ENCODE data around the gene PHTF1. TPM values are rescaled to one million over a fixed set of nuclear protein-coding genes. Genes with fewer than 3 reads are reported as not detected.

The PHTF1 gene
- total RNA-seq, 1 donor from 2014 or later = 7.4 TPM

DNA sequence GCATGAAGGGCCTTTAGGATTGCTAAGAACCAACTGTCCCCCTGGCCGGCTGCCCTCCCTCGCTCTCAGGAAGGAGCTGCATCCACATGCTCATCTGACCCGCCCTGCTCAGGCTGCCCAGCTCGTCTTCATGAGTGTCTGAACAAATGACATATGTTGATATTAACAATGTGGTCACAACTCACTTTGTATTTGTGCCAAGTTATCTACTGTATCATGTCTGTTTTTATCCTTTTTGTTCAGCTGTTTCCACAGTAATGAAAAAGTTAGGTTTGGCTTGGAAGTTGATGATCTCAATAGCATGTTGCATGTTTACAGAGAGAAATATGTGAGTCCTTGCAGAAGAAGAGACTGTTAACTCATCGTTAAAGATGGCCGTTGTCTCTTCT lies 75.1 kb downstream of the PHTF1 start:
- TF ChIP-seq, protein P1, sequence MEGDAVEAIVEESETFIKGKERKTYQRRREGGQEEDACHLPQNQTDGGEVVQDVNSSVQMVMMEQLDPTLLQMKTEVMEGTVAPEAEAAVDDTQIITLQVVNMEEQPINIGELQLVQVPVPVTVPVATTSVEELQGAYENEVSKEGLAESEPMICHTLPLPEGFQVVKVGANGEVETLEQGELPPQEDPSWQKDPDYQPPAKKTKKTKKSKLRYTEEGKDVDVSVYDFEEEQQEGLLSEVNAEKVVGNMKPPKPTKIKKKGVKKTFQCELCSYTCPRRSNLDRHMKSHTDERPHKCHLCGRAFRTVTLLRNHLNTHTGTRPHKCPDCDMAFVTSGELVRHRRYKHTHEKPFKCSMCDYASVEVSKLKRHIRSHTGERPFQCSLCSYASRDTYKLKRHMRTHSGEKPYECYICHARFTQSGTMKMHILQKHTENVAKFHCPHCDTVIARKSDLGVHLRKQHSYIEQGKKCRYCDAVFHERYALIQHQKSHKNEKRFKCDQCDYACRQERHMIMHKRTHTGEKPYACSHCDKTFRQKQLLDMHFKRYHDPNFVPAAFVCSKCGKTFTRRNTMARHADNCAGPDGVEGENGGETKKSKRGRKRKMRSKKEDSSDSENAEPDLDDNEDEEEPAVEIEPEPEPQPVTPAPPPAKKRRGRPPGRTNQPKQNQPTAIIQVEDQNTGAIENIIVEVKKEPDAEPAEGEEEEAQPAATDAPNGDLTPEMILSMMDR (IDR thresholded peaks at IDR 0.05; ENCODE audit: insufficient read depth, low read length, severe bottlenecking) = no peak
- Histone ChIP-seq H3K36me3 (ENCODE audit: control insufficient read depth, insufficient read depth, low read length) (no peaks in the 10 kb centered on the region), H3K27me3 (ENCODE audit: control insufficient read depth, insufficient read depth, low read length) (no peaks in the 10 kb centered on the region), H3K4me3 (ENCODE audit: low read depth, low read length) (no peak overlapping the region)
- no peak for DNase-seq (ENCODE audit: low read depth)
- no peak for FAIRE-seq

GRCh38 chr1:113683384-113684152 lies 75.7 kb downstream of the PHTF1 start:
- no peak for DNase-seq (ENCODE audit: low read depth)
- TF ChIP-seq, protein P1 (IDR thresholded peaks at IDR 0.05; ENCODE audit: insufficient read depth, low read length, severe bottlenecking) = no peak
- H3K4me3 ChIP-seq (ENCODE audit: low read depth, low read length) = no peak overlapping the region
- H3K27me3 ChIP-seq (ENCODE audit: control insufficient read depth, insufficient read depth, low read length) = no peaks in the 10 kb centered on the region
- H3K36me3 ChIP-seq (ENCODE audit: control insufficient read depth, insufficient read depth, low read length) = no peaks in the 10 kb centered on the region
- FAIRE-seq = no peak

DNA sequence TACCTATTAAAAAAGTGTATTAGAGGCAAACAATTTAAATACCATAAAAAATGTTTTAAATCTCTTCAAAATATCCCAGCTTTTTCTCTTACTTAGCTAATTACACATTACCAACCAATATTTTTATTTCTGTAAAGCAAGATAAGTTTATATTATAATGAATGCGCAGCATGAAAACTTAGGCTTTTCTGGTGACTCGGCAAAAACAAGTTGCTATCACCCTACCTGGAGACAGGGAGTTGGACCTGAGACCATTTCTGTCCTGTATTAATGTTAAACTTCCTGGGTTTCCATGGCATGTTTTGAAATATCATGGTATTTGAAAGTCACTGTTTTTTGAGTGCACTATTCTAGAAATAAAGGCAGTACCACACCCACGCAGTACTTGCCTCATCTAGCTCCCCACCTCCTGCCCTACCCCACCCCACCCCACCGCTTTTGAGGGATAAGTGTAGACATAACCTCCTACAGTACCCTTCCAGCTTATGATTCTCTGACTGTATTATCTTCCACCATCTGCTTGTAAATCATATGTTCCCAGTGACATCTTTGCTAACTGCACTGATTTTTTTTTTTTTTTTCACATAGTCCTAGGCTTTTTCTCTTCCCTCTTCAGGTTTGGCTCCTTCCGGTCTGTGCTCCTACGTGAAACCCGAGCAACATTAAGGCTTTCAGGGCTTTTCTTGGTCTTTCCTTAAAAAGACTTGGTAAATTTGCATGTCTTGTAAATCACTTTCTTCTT lies 77.5 kb downstream of the PHTF1 start:
- TF ChIP-seq, protein P1 (IDR thresholded peaks at IDR 0.05; ENCODE audit: insufficient read depth, low read length, severe bottlenecking) = no peak
- no peak overlapping the region for H3K4me3 ChIP-seq (ENCODE audit: low read depth, low read length)
- DNase-seq (ENCODE audit: low read depth) = no peak
- no peaks in the 10 kb centered on the region for H3K36me3 ChIP-seq (ENCODE audit: control insufficient read depth, insufficient read depth, low read length)
- no peaks in the 10 kb centered on the region for H3K27me3 ChIP-seq (ENCODE audit: control insufficient read depth, insufficient read depth, low read length)
- FAIRE-seq = no peak

DNA sequence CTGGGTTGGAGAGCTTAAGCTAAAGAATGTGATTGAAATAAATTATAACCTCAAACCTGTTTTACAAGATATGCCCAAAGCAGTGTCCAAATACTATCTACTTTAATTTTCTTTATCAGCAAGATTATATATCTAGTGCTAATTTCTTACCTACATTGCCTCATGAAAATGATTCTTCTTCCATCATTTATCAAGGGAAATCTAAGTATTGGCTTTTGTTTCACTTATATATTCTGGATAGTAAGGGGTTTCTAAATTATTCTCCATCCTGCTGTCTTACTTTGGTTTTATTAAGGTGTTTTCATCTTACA lies 81.2 kb downstream of the PHTF1 start:
- H3K27me3 ChIP-seq (ENCODE audit: control insufficient read depth, insufficient read depth, low read length) = no peaks in the 10 kb centered on the region
- H3K4me3 ChIP-seq (ENCODE audit: low read depth, low read length) = no peak overlapping the region
- H3K36me3 ChIP-seq (ENCODE audit: control insufficient read depth, insufficient read depth, low read length) = no peaks in the 10 kb centered on the region
- TF ChIP-seq, protein P1 (IDR thresholded peaks at IDR 0.05; ENCODE audit: insufficient read depth, low read length, severe bottlenecking) = no peak
- DNase-seq (ENCODE audit: low read depth) (no peak), FAIRE-seq (no peak)

GRCh38 chr1:113677250-113678158 lies 81.8 kb downstream of the PHTF1 start:
- H3K36me3 ChIP-seq (ENCODE audit: control insufficient read depth, insufficient read depth, low read length) = no peaks in the 10 kb centered on the region
- TF ChIP-seq, protein P1 (IDR thresholded peaks at IDR 0.05; ENCODE audit: insufficient read depth, low read length, severe bottlenecking) = peak; percentile 40
- FAIRE-seq (no peak), DNase-seq (ENCODE audit: low read depth) (peak; percentile 62)
- H3K4me3 ChIP-seq (ENCODE audit: low read depth, low read length) = no peak overlapping the region
- H3K27me3 ChIP-seq (ENCODE audit: control insufficient read depth, insufficient read depth, low read length) = no peaks in the 10 kb centered on the region

Data from bronchial epithelial cell (primary cell).